Activated naive CD8-positive, alpha-beta T cell treated with anti-CD3 and anti-CD28 coated beads, Interleukin-2, amount 10 ng/mL, durations not matched to agents 7 days and 5 days (primary cell): ENCODE measurements around the gene FHOD3. TPM values are rescaled to one million over a fixed set of nuclear protein-coding genes. Genes with fewer than 3 reads are reported as not detected.

Experiments used
- ATAC-seq: fragments of 150-1000 bp; cut with Tn5 transposase; one replicate; pipeline ENCODE4 v1.10.0; 2021; ENCODE audit warnings: low read depth, moderate library complexity
- POLR2A ChIA-PET: fragments of 350-600 bp; sonication (Branson Sonifier 250); formaldehyde crosslinking; loops from one replicate; lab custom pipeline; 2021; ENCODE audit warnings: antibody characterized with exemption; lab: Charles Lee
- DNase-seq: peaks from one replicate; pipeline ENCODE4 v3.0.0; 2021
- H3K27ac Mint-ChIP-seq: one replicate; pipeline ENCODE4 v1.8.0; 2022; ENCODE audit warnings: mild to moderate bottlenecking, mixed read lengths
- H3K27me3 Mint-ChIP-seq: one replicate; pipeline ENCODE4 v1.8.0; 2022; ENCODE audit warnings: mild to moderate bottlenecking, moderate library complexity, mixed read lengths
- H3K36me3 Mint-ChIP-seq: one replicate; pipeline ENCODE4 v1.8.0; 2021; ENCODE audit warnings: mild to moderate bottlenecking, mixed read lengths
- H3K4me1 Mint-ChIP-seq: one replicate; pipeline ENCODE4 v1.8.0; 2021; ENCODE audit warnings: mixed read lengths
- H3K4me3 Mint-ChIP-seq: one replicate; pipeline ENCODE4 v1.8.0; 2022; ENCODE audit warnings: mild to moderate bottlenecking, moderate library complexity, mixed read lengths
- H3K9me3 Mint-ChIP-seq: one replicate; pipeline ENCODE4 v1.8.0; 2021; ENCODE audit warnings: mixed read lengths
- total RNA-seq, 2 experiments: library from RNA; stranded (reverse); gene quantifications; one replicate each; pipeline ENCODE4 v1.2.3, GENCODE V29; 2021

FHOD3 gene
- total RNA-seq, 2 experiments from 2014 or later, result not detected

DNA sequence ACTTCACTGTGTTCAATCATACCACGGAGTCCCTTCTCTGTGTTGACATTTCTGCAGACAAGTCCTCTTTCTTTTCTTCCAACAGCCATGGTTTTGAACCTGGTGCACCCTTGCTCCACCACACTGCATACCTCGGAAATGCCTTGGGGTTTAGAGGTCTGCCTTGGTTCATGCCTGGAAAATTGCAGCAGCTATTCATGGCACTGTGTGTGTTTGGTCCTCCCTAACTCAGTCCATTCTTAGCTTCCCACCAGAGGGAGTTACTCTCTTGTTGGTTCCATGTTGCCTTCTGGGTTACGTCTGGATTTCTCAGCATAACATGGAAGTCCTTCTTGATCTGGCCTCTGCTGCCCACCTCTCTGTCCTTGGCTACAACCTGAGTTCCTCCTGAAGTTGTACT is 206.0 kb downstream of the FHOD3 start:
- peaks cover 2% of the 10 kb centered on the region for H3K4me1 Mint-ChIP-seq
- no peak overlapping the region for H3K27ac Mint-ChIP-seq
- H3K9me3 Mint-ChIP-seq, result no peaks in the 10 kb centered on the region
- H3K27me3 Mint-ChIP-seq, result peaks cover 3% of the 10 kb centered on the region
- DNase-seq (no peak), ATAC-seq (no peak)
- no peak overlapping the region for H3K4me3 Mint-ChIP-seq
- H3K36me3 Mint-ChIP-seq, result no peaks in the 10 kb centered on the region
- POLR2A ChIA-PET, result no interaction called here

DNA sequence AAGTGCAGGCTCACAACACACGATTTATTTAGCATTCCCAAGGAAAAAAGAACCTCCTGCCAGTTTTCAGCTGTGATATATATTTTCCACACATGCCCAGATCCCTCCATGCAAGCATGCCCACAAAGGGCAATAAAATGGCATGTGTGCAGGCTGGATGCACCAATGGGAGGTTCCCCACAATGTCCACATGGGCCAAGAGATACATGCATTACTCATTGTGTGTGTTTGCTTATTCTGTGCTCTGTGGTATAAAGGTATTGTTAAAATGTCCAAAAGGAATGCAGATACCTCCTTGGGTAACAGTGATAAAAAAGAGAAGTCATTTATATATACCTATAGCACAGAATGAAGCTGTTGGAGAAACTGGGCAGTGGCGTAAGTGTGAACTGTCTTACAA is 207.4 kb downstream of the FHOD3 start:
- no peak overlapping the region for H3K27ac Mint-ChIP-seq
- H3K4me3 Mint-ChIP-seq, result no peak overlapping the region
- H3K9me3 Mint-ChIP-seq, result no peaks in the 10 kb centered on the region
- peaks cover under 1% of the 10 kb centered on the region for H3K4me1 Mint-ChIP-seq
- POLR2A ChIA-PET, result no interaction called here
- ATAC-seq, result no peak
- DNase-seq, result no peak
- H3K36me3 Mint-ChIP-seq, result no peaks in the 10 kb centered on the region
- peaks cover 2% of the 10 kb centered on the region for H3K27me3 Mint-ChIP-seq

DNA sequence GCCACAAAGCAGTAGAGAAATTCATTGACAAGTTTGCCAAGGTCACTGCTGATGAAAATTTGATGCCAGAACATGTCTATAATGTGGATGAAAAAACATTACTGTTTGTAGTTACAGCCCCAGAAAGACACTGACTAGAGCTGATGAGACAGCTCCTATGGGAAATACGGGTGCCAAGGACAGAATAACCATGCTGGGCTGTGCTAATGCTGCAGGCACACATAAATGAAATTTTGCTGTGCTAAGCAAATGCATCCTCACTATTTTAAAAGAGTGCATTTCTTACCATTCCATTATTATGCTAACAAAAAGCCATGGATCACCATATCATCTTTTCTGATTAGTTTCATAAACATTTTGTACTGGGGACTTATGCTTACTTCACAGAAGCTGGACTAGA is 208.2 kb downstream of the FHOD3 start:
- ATAC-seq (no peak), DNase-seq (no peak)
- POLR2A ChIA-PET, result no interaction called here
- Mint-ChIP-seq H3K9me3 (no peaks in the 10 kb centered on the region), H3K27me3 (peaks cover 5% of the 10 kb centered on the region), H3K27ac (no peak overlapping the region), H3K36me3 (no peaks in the 10 kb centered on the region), H3K4me3 (no peak overlapping the region), H3K4me1 (no peaks in the 10 kb centered on the region)

DNA sequence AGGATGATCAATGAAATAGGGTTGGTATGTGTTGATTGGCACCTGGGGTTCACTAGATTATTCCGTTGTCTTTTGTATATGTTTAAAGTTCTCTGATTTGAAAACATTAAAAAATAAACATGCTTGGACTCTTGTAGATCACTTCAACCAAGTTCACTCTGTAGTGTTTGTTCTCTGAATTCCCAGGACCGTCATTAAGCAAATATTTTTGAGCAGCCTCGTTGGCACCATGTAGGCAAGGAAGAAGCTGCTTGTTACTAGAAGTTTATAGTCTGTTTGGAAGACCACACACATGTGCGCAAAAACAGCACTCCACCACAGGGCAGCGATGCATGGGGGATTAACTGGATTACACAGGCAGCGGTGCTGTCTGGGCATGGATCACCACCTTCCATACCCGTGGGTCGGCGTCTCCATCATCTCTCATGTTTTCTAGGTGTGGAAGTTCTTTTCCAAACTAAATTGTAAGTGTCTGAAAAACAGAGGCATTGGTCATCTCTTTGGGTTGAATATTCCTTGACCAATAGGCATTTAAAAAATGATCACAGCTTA is 212.2 kb downstream of the FHOD3 start:
- no peak overlapping the region for H3K4me3 Mint-ChIP-seq
- no peaks in the 10 kb centered on the region for H3K36me3 Mint-ChIP-seq
- POLR2A ChIA-PET, result no interaction called here
- H3K9me3 Mint-ChIP-seq, result no peaks in the 10 kb centered on the region
- H3K27ac Mint-ChIP-seq, result no peak overlapping the region
- no peaks in the 10 kb centered on the region for H3K4me1 Mint-ChIP-seq
- DNase-seq, result no peak
- H3K27me3 Mint-ChIP-seq, result peaks cover 9% of the 10 kb centered on the region
- ATAC-seq, result no peak

DNA sequence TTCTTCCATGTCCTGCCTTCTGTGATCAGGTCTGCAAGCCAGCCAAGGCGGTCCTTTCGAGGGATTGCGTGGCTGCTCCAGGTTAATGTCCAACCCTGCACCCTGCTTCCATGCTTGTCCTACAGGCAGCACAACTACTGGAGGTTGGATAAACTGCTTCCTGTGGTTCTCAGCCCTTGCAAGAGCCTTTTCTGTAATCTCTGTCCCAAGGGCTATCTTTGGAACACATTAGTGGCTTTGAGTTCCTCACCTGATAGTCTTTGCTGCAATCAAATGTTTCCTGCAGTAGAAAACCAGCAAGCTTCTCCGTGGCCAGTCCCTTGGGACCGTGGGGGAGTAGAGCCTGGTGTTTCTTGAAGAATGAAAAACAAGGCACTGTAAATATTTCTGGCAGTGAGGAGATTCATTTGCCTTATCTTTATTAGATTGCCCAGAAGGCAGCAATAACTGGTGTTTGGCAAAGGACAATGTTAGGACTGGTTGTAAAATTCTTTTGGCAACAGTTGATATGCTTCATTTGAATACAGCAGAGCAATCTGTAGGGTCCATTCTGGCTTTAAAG is 214.4 kb downstream of the FHOD3 start:
- H3K4me1 Mint-ChIP-seq, result no peaks in the 10 kb centered on the region
- peaks cover 7% of the 10 kb centered on the region for H3K27me3 Mint-ChIP-seq
- ATAC-seq (no peak), DNase-seq (no peak)
- H3K9me3 Mint-ChIP-seq, result no peaks in the 10 kb centered on the region
- H3K4me3 Mint-ChIP-seq, result no peak overlapping the region
- no peak overlapping the region for H3K27ac Mint-ChIP-seq
- POLR2A ChIA-PET, result no interaction called here
- H3K36me3 Mint-ChIP-seq, result no peaks in the 10 kb centered on the region

DNA sequence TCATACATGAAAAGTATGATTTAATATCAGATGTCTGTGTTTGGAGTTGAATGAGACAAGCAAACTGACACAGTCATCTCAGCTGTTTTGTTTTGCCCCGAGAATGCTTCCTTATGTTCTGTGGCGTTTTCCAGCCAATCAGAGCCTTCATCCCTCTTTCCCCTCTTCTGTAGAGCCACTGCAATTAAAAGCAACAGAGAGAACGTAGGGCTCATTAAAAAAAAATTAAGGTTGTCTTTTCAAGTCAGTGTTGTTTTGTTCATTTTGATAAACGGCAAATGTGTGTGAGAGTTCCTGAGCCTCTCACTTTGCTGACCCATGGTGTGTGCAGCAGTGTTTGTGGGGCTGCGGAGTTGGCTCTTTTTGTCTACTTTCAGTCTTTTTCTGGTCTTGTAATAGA is 216.0 kb downstream of the FHOD3 start:
- Mint-ChIP-seq H3K4me3 (no peak overlapping the region), H3K9me3 (no peaks in the 10 kb centered on the region), H3K27ac (no peak overlapping the region), H3K27me3 (peaks cover 7% of the 10 kb centered on the region), H3K36me3 (no peaks in the 10 kb centered on the region), H3K4me1 (no peaks in the 10 kb centered on the region)
- POLR2A ChIA-PET, result no interaction called here
- no peak for DNase-seq
- ATAC-seq, result no peak

DNA sequence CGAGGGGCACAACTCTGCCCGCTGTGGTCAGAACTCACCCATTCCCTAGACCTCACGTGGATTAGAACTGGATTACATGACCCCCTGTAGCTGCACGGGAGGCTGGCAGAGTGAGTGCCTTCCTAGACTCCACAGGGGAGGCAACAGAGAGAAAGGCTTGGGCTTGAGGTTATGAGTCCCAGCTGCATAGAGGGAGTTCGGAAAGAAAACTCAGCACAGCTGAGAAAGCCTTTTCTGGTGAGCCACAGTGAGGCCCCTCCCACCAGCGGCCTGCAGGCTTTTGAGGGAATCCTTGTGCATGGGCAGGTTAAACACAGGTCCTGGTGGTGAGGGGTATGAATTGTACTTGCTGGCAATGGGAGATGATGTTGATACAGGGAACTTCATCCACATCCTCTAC is 217.3 kb downstream of the FHOD3 start:
- Mint-ChIP-seq H3K27ac (no peak overlapping the region), H3K4me3 (no peak overlapping the region), H3K4me1 (no peaks in the 10 kb centered on the region), H3K27me3 (peaks cover 7% of the 10 kb centered on the region), H3K36me3 (no peaks in the 10 kb centered on the region), H3K9me3 (no peaks in the 10 kb centered on the region)
- ATAC-seq, result no peak
- no peak for DNase-seq
- POLR2A ChIA-PET, result no interaction called here

DNA sequence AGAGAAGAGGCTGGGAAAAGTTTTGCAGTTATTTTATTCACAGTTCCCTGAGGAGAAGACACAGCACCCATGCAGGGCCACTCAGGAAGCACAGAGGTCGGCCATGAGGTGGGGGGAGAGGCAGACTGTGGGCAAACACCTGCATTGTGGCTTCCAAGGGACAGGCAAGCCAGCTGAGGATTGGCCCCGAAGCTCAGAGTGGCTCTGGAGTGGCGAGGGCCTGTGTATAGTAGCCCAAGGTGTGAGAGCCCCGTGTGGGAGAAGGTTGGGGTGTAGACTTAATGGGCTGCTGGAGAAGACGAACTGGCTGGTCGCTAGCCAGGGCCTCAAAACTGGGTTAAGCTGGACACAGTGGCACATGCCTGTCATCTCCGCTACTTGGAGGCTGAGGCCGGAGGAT is 218.7 kb downstream of the FHOD3 start:
- no peaks in the 10 kb centered on the region for H3K9me3 Mint-ChIP-seq
- ATAC-seq, result no peak
- H3K4me1 Mint-ChIP-seq, result no peaks in the 10 kb centered on the region
- no peaks in the 10 kb centered on the region for H3K36me3 Mint-ChIP-seq
- H3K27ac Mint-ChIP-seq, result no peak overlapping the region
- no peak overlapping the region for H3K4me3 Mint-ChIP-seq
- H3K27me3 Mint-ChIP-seq, result peaks cover 6% of the 10 kb centered on the region
- POLR2A ChIA-PET, result no interaction called here
- no peak for DNase-seq

DNA sequence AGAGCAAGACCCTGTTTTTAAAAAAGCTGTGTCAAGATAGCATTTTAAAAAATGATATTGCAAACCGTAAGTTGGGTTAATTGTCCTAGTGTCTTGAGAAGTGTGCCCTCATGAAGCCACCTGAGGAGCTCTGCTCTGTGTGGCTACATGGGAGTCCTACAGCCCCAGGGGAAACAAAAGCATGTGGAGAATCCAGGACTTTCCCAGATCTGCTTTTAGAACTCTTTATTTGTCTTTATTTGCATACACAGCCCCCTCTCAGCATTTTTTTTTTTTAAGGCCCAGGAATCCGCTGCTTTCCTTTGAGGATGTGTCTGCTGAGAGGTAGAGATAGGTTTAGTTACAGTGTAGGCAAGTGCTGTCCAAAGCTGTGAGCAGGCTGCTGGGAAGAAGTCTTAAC is 219.2 kb downstream of the FHOD3 start:
- ATAC-seq (no peak), DNase-seq (no peak)
- Mint-ChIP-seq H3K27ac (no peak overlapping the region), H3K4me1 (no peaks in the 10 kb centered on the region), H3K4me3 (no peak overlapping the region), H3K36me3 (no peaks in the 10 kb centered on the region), H3K9me3 (no peaks in the 10 kb centered on the region), H3K27me3 (peaks cover 7% of the 10 kb centered on the region)
- POLR2A ChIA-PET, result no interaction called here

DNA sequence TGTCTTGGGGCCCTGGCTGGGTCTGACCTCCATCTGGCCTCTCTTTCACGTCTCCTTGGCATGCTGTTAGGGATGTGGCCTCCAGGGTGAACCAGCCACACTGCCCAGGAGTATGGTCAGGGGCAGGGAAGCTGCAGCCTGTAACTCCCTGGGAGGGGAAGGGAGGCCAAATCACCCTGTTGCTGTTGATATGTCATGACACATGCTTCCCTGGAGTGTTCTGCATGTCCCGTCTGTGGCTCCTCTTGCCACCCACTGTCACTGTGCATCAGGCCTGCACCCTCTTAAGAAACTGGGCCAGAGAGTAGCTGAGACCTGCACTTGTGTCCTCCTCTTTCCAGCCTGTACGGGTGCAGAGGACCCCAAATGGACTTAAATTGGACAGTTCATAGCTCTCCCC is 221.3 kb downstream of the FHOD3 start:
- Mint-ChIP-seq H3K4me1 (no peaks in the 10 kb centered on the region), H3K27me3 (peaks cover 3% of the 10 kb centered on the region), H3K36me3 (no peaks in the 10 kb centered on the region), H3K27ac (no peak overlapping the region), H3K4me3 (no peak overlapping the region), H3K9me3 (no peaks in the 10 kb centered on the region)
- ATAC-seq (no peak), DNase-seq (no peak)
- POLR2A ChIA-PET, result no interaction called here

DNA sequence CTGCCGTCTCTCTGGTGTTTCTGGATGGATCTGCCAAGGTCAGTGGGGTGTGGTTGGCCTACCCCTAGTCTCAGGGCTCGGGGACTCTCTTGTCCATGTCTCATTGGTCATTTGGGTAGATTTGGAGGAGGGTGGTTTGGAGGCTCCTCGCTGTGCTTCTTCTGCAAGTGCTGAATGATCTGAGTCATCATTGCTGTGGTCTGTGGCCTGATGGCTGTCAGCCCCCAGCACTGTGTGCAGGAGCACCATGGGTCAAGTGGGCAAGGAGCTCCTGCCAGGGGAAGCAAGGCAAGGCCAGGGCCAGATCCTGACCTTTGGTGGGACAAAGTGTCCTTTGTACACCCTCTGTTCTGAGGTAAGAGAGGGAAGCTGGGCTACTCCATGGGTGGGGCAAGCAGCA is 221.8 kb downstream of the FHOD3 start:
- peaks cover 3% of the 10 kb centered on the region for H3K27me3 Mint-ChIP-seq
- ATAC-seq, result no peak
- H3K27ac Mint-ChIP-seq, result no peak overlapping the region
- H3K4me3 Mint-ChIP-seq, result no peak overlapping the region
- no peak for DNase-seq
- H3K4me1 Mint-ChIP-seq, result no peaks in the 10 kb centered on the region
- no peaks in the 10 kb centered on the region for H3K9me3 Mint-ChIP-seq
- POLR2A ChIA-PET, result no interaction called here
- no peaks in the 10 kb centered on the region for H3K36me3 Mint-ChIP-seq

DNA sequence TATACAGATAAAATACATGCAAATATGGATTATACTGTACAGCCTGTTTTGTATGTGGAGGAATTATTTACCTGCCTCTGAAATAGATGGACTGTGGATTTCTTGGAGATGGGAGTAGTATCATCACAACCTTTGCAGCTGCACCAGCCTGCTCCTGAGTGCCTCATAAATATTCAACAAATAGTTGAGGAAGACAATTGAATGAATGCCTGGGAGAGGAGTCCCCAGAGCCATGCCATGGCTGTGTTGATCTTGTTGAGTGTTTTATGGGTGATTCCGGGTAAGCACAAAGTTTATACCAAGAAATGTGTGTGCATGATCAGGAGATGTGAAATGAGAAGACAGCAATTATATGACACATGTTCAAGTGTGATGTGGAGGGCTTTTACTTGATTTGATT is 225.0 kb downstream of the FHOD3 start:
- peaks cover 3% of the 10 kb centered on the region for H3K27me3 Mint-ChIP-seq
- H3K27ac Mint-ChIP-seq, result no peak overlapping the region
- no peaks in the 10 kb centered on the region for H3K36me3 Mint-ChIP-seq
- no peaks in the 10 kb centered on the region for H3K4me1 Mint-ChIP-seq
- no peak overlapping the region for H3K4me3 Mint-ChIP-seq
- H3K9me3 Mint-ChIP-seq, result no peaks in the 10 kb centered on the region
- POLR2A ChIA-PET, result no interaction called here
- no peak for ATAC-seq
- no peak for DNase-seq

DNA sequence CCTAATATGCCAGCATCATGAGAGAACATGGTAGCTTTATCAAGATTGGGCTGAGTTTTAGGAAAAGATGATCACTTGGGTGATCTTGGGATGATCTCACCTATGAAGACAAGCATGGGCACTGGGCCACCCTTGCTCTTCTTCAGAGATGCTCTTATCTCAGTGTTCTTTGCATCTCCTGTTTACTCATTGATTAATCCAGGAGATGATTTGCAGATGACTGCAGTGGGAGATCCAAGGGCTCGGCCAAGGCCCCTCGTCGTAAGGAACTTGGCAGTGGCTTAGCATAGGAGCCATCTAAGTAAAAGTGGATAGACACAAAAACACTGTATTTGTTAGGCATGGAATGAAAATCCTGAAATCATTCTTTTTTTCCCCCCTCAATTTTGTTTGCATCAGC is 228.4 kb downstream of the FHOD3 start:
- H3K36me3 Mint-ChIP-seq, result no peaks in the 10 kb centered on the region
- DNase-seq, result no peak
- H3K9me3 Mint-ChIP-seq, result no peaks in the 10 kb centered on the region
- ATAC-seq, result no peak
- POLR2A ChIA-PET, result no interaction called here
- no peak overlapping the region for H3K27ac Mint-ChIP-seq
- no peaks in the 10 kb centered on the region for H3K4me1 Mint-ChIP-seq
- peaks cover 3% of the 10 kb centered on the region for H3K27me3 Mint-ChIP-seq
- H3K4me3 Mint-ChIP-seq, result no peak overlapping the region

DNA sequence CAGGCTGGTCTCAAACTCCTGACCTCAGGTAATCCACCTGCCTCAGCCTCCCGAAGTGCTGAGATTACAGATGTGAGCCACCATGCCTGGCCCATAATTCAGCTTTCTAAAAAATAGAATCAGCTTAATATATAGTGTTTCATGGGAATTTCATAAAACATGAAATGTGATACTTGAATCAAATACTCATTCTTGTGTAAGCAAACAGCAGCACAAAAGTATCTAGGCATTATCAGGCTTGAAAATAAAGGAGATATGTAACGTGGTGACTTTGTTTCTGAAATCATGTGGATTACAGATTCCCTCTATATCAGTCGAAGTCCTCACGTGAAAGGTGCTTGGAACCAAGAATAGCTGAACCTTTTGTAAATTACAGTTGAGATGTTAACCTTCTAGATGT is 229.1 kb downstream of the FHOD3 start:
- no peaks in the 10 kb centered on the region for H3K4me1 Mint-ChIP-seq
- DNase-seq, result no peak
- POLR2A ChIA-PET, result no interaction called here
- H3K36me3 Mint-ChIP-seq, result no peaks in the 10 kb centered on the region
- no peak overlapping the region for H3K27ac Mint-ChIP-seq
- ATAC-seq, result no peak
- no peaks in the 10 kb centered on the region for H3K9me3 Mint-ChIP-seq
- no peak overlapping the region for H3K4me3 Mint-ChIP-seq
- H3K27me3 Mint-ChIP-seq, result no peaks in the 10 kb centered on the region

DNA sequence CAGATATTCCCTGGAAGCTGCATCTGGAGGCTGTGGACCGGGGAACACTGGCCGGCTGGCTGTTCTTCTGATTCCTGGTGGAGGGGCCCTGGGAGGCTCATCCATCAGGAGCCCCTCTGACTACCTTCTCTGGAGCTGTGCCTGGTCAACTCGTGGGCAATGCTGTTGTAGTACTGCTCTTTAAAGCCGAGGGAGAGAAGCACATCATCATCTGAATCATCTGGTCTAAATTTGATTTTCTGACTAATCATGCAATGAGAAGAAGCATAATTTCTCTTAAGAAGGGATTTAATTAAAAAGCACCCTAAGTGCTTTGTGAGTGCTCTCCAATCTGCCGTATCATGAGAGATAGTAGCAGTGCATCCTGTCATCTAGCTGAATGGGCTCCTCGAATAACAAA is 229.5 kb downstream of the FHOD3 start:
- POLR2A ChIA-PET, result no interaction called here
- no peaks in the 10 kb centered on the region for H3K4me1 Mint-ChIP-seq
- DNase-seq, result no peak
- H3K27me3 Mint-ChIP-seq, result no peaks in the 10 kb centered on the region
- H3K9me3 Mint-ChIP-seq, result no peaks in the 10 kb centered on the region
- H3K27ac Mint-ChIP-seq, result no peak overlapping the region
- H3K4me3 Mint-ChIP-seq, result no peak overlapping the region
- H3K36me3 Mint-ChIP-seq, result no peaks in the 10 kb centered on the region
- ATAC-seq, result no peak
